ENCODE measurements around the gene ATL1.

ATL1 gene

DNA sequence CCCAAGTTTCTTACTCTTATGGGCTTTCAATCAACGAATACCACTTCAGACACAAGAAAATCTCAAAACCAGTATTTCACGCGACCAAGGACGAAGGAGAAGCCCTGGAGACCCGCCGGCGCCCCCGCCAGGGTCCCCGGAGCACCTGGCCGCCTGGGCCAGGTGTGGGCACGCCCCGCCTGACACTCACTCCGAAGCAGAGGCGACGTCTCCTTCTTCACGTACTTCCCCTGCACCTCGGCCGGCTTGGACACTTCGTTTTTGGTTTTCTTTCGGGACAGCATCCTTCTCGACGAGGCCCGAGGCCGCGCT lies 107.7 kb downstream of the ATL1 start:
- H3K4me1 ChIP-seq (ENCODE audit: insufficient read depth, low read length) = peaks cover 15% of the 10 kb centered on the region
- H3K9me3 ChIP-seq (ENCODE audit: control insufficient read depth, insufficient read depth, low read length) = no peaks in the 10 kb centered on the region
- peaks cover 2% of the 10 kb centered on the region; the same call in 1 of the 2 replicates for H3K36me3 ChIP-seq (ENCODE audit: insufficient read depth, low read length)

DNA sequence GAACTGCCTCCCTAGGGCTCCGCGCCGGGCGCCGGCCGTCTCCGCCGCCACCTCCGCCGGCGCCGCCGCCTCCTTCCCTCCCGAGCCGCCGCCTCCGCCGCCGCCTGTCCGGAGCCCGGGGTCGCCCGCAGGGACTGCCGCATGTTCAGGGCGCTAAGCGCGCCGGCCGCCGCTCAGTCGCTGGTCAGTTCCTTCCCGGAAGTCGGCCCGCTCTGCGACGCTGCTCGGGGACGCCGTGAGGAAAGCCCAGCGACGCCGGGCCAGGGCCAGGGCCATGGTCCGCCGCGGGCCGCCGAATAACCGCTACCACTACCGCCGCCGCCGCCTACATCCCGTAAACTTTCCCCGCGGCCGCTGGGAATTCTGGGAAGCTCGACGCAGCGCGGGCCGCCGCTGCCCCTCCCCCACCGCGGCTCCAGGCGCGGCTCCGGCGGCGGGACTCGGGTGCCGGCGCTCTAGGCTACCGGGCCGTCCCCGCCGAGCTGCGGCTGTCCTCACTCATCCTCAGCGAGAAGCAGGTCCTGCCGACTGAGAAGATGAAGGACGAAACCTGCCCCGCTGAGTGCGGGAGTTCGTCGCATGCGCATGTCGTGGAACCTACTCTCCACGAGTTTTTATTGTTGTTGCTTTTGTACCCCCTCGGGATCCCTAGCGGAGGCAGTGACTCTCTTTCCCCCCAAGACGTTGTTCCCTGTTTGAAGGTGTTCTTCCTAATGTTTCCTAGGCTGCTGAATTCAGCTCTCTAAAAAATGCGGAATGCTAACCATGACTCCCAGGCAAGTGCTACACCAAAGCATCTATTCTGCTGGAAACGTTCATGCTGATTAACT lies 108.3 kb downstream of the ATL1 start, which contains the start of gene SAV1:
SAV1 (minus strand) TSS at position 311 of the 830 bp plus-strand sequence. CDS start 339 bp downstream, outside the sequence.
- Histone ChIP-seq H3K36me3 (ENCODE audit: insufficient read depth, low read length) (peaks cover 2% of the 10 kb centered on the region; the same call in 1 of the 2 replicates), H3K9me3 (ENCODE audit: control insufficient read depth, insufficient read depth, low read length) (no peaks in the 10 kb centered on the region), H3K9ac (ENCODE audit: low read depth, low read length) (peak within 1 kb of the TSS; percentile 94), H3K4me1 (ENCODE audit: insufficient read depth, low read length) (peaks cover 15% of the 10 kb centered on the region)

More for the DNA sequence above, 107.7 kb downstream of the ATL1 start:
- peak overlapping the region; percentile 94 for H3K9ac ChIP-seq (ENCODE audit: low read depth, low read length)

DNA sequence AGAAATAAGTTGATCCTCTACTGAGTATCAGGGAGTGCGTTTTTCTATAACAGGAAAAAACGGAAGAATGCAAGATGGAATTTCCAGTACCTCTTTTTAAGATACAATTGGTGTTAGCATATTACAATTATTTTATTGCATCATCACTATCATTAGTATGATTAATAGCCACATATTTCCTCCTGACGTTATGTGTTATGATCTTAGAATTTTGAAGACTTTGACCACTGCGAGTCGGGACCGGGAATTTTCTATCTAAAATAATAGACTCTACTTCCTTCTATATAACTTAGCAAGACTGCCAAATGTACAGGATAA lies 108.8 kb downstream of the ATL1 start:
- Histone ChIP-seq H3K9me3 (ENCODE audit: control insufficient read depth, insufficient read depth, low read length) (no peaks in the 10 kb centered on the region), H3K4me1 (ENCODE audit: insufficient read depth, low read length) (peaks cover 15% of the 10 kb centered on the region), H3K36me3 (ENCODE audit: insufficient read depth, low read length) (peaks cover 2% of the 10 kb centered on the region; the same call in 1 of the 2 replicates), H3K9ac (ENCODE audit: low read depth, low read length) (peak overlapping the region; percentile 94)

DNA sequence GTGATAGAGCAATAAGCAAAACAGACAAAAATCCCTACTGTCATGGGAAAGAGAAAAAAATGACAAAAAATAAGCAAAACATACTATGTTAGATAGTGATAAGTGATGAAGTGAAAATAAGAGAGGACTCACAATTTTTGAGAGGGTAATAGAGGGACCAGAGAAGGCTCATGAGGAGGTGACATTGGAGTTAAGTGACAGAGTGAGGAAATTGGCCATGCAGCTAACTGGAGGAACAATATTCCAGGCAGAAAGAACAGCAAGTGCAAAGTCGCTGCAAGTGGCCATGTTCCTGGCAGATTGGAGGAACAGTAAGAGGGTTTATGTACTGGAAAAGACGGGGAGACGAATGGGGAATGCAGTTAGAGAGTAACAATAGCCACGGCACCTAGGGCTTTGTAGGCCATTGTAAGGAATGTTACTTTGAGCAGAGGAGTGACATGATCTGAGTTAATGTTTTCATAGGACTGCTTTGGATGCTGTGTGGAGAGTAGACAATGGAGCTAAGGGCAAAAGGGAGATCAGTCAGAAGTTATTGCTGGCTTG lies 109.6 kb downstream of the ATL1 start:
- Histone ChIP-seq H3K4me1 (ENCODE audit: insufficient read depth, low read length) (peaks cover 15% of the 10 kb centered on the region), H3K9ac (ENCODE audit: low read depth, low read length) (peak overlapping the region; percentile 0; the same call in 1 of the 2 replicates), H3K9me3 (ENCODE audit: control insufficient read depth, insufficient read depth, low read length) (no peaks in the 10 kb centered on the region)

DNA sequence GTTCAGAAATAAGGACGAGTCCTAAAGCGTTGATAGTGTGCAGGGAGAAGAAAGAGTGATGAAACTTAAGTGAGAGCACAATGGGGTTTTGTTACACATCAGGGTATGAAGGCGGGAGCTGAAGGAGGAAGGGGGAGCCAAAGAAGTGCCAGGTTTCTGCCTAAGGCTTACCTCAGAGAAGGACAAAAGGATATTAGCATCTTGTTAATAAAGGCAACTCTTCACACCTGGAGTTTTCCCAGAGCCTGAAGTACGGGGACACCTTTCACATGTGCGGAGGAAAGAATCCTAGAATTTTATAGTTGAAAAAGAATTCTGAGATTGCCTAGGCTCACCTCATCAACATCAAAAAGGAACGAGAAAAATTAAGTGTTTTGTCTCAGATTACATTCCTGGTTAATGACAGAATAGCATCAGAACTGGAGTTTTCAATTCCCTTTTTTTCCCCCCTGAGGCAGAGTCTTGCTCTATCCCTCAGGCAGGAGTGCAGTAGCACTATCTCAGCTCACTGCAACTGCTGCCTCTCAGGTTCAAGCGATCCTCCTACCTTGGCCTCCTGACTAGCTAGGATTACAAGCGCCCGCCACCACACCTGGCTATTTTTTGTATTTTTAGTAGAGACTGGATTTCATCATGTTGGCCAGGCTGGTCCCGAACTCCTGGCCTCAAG lies 110.4 kb downstream of the ATL1 start:
- Histone ChIP-seq H3K9me3 (ENCODE audit: control insufficient read depth, insufficient read depth, low read length) (no peaks in the 10 kb centered on the region), H3K36me3 (ENCODE audit: insufficient read depth, low read length) (no peaks in the 10 kb centered on the region), H3K9ac (ENCODE audit: low read depth, low read length) (peak overlapping the region; percentile 0; the same call in 1 of the 2 replicates), H3K4me1 (ENCODE audit: insufficient read depth, low read length) (peaks cover 13% of the 10 kb centered on the region)

More for the DNA sequence above, 109.6 kb downstream of the ATL1 start:
- H3K36me3 ChIP-seq (ENCODE audit: insufficient read depth, low read length) = peaks cover 2% of the 10 kb centered on the region; the same call in 1 of the 2 replicates

DNA sequence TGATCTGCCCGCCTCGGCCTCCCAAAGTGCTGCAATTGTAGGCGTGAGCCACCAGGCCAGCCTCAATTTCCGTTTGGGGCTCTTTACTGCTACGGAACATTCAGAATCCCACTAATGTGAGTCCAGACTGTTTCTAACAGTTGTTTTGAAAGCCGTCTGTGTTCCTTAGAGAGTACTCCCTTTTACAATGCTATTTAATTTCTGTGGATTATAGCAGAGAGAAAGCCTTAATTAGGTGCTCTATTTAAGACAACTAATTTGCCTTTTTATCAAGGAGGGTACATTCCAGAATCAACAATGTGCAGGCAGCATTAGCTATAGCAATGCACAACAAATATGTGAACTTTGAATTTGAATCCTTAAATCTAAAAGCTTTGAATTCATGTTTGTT lies 110.9 kb downstream of the ATL1 start:
- Histone ChIP-seq H3K9ac (ENCODE audit: low read depth, low read length) (no peak overlapping the region), H3K36me3 (ENCODE audit: insufficient read depth, low read length) (no peaks in the 10 kb centered on the region), H3K9me3 (ENCODE audit: control insufficient read depth, insufficient read depth, low read length) (no peaks in the 10 kb centered on the region)

DNA sequence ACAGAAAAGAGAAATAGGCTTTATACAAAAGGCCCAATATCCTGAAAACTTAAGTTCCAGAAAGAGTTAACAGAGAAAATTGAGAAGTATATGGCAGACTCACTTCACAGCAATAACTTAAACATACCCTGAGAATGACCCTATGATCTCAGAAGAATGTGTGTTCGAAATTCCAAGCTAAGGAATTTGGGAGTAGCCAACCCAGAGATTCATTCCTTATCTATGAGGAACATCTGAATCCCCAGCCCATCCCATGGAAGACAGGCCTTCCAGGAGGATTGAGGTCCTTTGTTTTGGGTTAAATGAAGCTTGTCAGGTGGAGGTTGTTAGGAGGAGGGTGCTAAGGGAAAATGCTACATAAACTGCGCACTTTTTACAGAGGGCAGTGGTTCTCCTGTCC lies 115.7 kb downstream of the ATL1 start:
- no peak overlapping the region for H3K9ac ChIP-seq (ENCODE audit: low read depth, low read length)
- H3K9me3 ChIP-seq (ENCODE audit: control insufficient read depth, insufficient read depth, low read length) = no peaks in the 10 kb centered on the region
- H3K36me3 ChIP-seq (ENCODE audit: insufficient read depth, low read length) = no peaks in the 10 kb centered on the region
- H3K4me1 ChIP-seq (ENCODE audit: insufficient read depth, low read length) = peaks cover 8% of the 10 kb centered on the region

More for the DNA sequence above, 110.9 kb downstream of the ATL1 start:
- peaks cover 10% of the 10 kb centered on the region; the same call in 1 of the 2 replicates for H3K4me1 ChIP-seq (ENCODE audit: insufficient read depth, low read length)

DNA sequence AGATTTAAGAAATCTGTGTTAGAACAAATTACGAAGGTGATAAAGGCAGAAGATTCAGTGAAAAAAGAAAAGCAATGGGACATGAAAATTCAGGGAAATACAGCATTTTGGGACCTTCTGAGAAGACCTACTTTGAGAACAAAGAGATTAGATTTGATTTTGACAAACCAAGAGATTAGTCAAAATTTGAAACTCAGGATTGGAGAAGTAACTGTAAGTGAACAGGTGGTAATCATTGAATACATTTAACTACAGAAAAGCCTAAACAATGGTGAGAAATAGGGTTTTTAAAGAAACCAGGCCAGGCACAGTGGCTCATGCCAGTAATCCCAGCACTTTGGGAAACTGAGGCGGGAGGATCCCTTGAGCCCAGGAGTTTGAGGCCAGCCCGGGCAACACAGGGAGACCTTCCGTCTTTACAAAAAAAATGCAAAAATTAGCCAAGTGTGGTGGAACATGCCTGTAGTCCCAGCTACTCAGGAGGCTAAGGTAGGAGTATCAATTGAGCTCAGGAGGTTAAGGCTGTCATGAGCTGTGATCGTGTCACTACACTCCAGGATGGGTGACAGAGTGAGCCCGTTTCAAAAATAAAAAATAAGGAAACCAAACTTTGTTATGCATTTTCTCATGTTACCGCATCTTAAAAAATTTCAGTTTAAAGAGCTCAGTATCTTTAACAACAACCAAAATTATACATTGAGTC lies 117.0 kb downstream of the ATL1 start:
- H3K9ac ChIP-seq (ENCODE audit: low read depth, low read length) = no peak overlapping the region
- peaks cover 8% of the 10 kb centered on the region for H3K4me1 ChIP-seq (ENCODE audit: insufficient read depth, low read length)
- H3K36me3 ChIP-seq (ENCODE audit: insufficient read depth, low read length) = no peaks in the 10 kb centered on the region
- H3K9me3 ChIP-seq (ENCODE audit: control insufficient read depth, insufficient read depth, low read length) = no peaks in the 10 kb centered on the region

DNA sequence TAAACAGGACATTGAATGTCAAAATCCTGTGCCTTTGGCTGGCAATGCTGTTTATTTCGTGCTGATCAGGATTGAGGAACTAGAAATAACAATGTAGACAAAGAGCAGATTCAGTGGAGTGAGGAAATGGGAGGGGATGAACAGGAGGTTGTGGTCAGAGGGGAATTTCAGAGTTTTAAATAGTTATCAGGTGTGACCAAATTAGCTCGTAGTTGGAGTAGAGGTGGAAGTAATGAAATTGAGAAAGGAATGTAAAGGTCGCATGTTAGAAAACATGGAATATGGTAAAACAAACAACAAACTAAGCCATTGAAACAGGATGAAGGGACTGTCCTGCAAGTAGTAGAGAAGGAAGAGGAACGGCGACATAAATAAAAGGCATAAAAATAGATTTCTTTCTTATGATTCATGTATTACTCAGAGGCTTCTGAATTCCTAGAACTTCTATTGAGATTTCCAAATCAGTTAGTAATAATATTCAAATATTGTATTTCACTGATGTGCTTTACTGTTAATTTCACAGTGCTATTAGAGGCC lies 117.7 kb downstream of the ATL1 start:
- H3K4me1 ChIP-seq (ENCODE audit: insufficient read depth, low read length) = peaks cover 8% of the 10 kb centered on the region
- no peaks in the 10 kb centered on the region for H3K36me3 ChIP-seq (ENCODE audit: insufficient read depth, low read length)
- no peaks in the 10 kb centered on the region for H3K9me3 ChIP-seq (ENCODE audit: control insufficient read depth, insufficient read depth, low read length)
- no peak overlapping the region for H3K9ac ChIP-seq (ENCODE audit: low read depth, low read length)

DNA sequence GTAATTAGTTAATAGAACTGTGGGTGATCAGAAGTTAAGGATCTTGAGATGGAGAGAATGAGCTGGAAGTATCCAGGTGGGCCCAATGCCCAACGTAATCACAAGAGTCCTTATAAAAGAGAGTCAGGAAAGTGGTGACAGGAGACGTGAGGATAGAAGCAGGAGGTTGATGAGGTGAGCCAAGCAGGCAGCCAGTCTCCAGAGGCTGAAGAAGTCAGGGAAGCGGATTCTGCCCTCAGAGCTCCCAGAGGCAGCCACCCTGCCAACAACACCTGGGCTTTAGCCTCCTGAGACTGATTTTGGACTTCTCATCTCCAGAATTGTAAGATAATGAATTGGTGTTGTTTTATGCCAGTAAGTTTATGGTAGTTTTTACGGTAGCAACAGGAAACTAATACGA lies 118.2 kb downstream of the ATL1 start:
- H3K36me3 ChIP-seq (ENCODE audit: insufficient read depth, low read length) = no peaks in the 10 kb centered on the region
- H3K4me1 ChIP-seq (ENCODE audit: insufficient read depth, low read length) = peaks cover 8% of the 10 kb centered on the region
- no peak overlapping the region for H3K9ac ChIP-seq (ENCODE audit: low read depth, low read length)
- no peaks in the 10 kb centered on the region for H3K9me3 ChIP-seq (ENCODE audit: control insufficient read depth, insufficient read depth, low read length)

DNA sequence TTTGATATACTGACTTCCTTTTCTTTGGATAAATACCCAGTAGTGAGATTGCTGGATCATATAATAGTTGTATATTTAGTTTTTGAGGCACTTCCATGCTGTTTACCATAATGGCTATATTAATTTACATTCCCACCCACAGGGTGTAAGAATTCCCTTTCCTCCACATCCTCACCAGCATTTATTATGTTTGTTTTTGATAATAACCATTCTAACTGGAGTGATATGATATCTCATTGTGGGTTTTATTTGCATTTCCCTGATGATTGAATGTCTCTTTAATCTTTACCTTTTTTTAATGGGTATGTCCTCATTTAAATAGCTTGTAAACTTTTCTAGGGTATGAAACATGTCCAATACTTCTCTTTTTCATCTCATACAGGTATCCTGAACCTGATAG lies 119.7 kb downstream of the ATL1 start:
- H3K9ac ChIP-seq (ENCODE audit: low read depth, low read length) = no peak overlapping the region

More for the DNA sequence above, 119.7 kb downstream of the ATL1 start:
- H3K36me3 ChIP-seq (ENCODE audit: insufficient read depth, low read length) = no peaks in the 10 kb centered on the region
- H3K9me3 ChIP-seq (ENCODE audit: control insufficient read depth, insufficient read depth, low read length) = no peaks in the 10 kb centered on the region
- H3K4me1 ChIP-seq (ENCODE audit: insufficient read depth, low read length) = peaks cover 8% of the 10 kb centered on the region

Measured in ES-I3 (cell line).